Measurements from ENCODE around the gene MMS22L. TPM values are rescaled to one million over a fixed set of nuclear protein-coding genes. Genes with fewer than 3 reads are reported as not detected.

MMS22L gene
- total RNA-seq, 4 donors from 2014 or later = 7.7 to 26.4 (median 12.1) TPM

DNA sequence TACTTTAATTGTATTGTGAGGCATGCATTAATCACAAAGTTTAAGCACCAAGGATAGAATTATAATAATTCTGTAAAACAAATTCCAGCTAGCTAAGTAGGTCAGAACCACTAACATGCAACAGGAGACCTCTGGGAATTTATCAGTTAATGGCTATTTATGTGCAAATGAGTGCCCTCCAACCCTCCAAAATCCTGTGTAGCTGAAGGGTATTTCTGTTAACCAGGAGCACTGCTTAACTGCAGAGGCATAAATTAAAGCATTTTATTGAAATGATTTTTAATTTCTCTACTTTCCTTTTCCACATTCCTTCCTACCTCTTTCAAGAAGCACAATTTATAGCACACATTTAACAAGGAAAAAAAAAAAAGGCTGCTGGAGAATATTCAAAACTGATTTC is 77.0 kb downstream of the MMS22L start:
- TF ChIP-seq POLR2A (IDR thresholded peaks at IDR 0.05) = no peak
- no peak for TF ChIP-seq CTCF (IDR thresholded peaks at IDR 0.05)
- Histone ChIP-seq H3K4me1 (no peaks in the 10 kb centered on the region), H3K36me3 (no peaks in the 10 kb centered on the region), H3K27me3 (no peaks in the 10 kb centered on the region), H3K27ac (no peak overlapping the region), H3K9me3 (no peaks in the 10 kb centered on the region), H3K4me3 (no peak overlapping the region)
- DNase-seq = no peak

DNA sequence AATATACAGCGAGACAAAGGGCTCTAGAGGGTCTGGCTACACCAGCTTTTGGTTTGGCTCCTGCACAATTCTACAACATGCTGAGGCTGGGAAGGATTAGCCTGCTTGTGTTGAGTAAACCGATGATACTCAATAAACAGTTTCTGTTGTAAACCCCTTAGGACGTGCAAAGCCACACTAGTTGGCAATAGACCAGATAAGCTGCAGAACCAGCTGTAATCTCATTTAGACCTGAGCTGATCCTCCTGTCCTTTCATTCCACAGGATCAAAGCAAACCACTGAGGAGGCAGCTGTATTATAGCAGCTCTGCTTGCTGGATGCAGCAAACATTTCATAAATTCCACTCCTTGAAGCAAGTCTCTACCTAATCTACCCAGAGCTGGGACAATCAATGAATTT is 79.7 kb downstream of the MMS22L start:
- Histone ChIP-seq H3K27ac (no peak overlapping the region), H3K4me1 (no peaks in the 10 kb centered on the region), H3K27me3 (no peaks in the 10 kb centered on the region), H3K4me3 (no peak overlapping the region), H3K9me3 (no peaks in the 10 kb centered on the region), H3K36me3 (no peaks in the 10 kb centered on the region)
- TF ChIP-seq POLR2A (IDR thresholded peaks at IDR 0.05) (no peak), CTCF (IDR thresholded peaks at IDR 0.05) (no peak)
- DNase-seq = no peak

DNA sequence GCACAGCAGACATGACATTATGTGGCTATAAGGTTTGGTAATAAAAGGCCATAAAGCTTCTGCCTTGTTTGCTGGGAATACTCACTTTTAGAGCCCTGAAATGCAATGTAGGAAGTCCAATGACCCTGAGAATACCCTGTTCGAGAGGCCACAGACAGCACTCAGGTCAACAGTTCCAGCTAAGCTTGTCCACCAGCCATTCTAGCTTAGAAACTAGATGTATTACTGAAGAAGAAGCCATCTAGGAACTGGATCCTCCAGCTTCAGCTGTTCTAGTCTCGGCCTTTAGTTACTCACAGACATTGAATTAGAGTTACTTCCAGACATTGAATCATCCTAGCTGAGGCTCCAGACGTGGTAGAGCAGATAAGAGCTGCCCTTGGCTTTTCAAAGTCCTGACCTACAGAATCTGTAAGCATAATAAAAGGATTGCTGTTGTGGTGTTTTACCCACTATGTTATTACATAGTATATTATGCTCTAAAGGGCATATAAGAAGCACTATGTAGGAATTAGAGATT is 84.9 kb downstream of the MMS22L start:
- H3K27me3 ChIP-seq = no peaks in the 10 kb centered on the region
- H3K9me3 ChIP-seq = no peaks in the 10 kb centered on the region
- no peak overlapping the region for H3K27ac ChIP-seq
- TF ChIP-seq CTCF (IDR thresholded peaks at IDR 0.05) (no peak), POLR2A (IDR thresholded peaks at IDR 0.05) (no peak)
- no peaks in the 10 kb centered on the region for H3K4me1 ChIP-seq
- H3K4me3 ChIP-seq = no peak overlapping the region
- DNase-seq = no peak
- H3K36me3 ChIP-seq = no peaks in the 10 kb centered on the region

GRCh38 chr6:97195117-97195516 is 87.9 kb downstream of the MMS22L start:
- Histone ChIP-seq H3K4me1 (no peaks in the 10 kb centered on the region), H3K4me3 (no peak overlapping the region), H3K27me3 (no peaks in the 10 kb centered on the region), H3K27ac (no peak overlapping the region), H3K9me3 (no peaks in the 10 kb centered on the region), H3K36me3 (no peaks in the 10 kb centered on the region)
- TF ChIP-seq CTCF (IDR thresholded peaks at IDR 0.05) = no peak
- no peak for TF ChIP-seq POLR2A (IDR thresholded peaks at IDR 0.05)
- no peak for DNase-seq

- DNase-seq = no peak
- TF ChIP-seq POLR2A (IDR thresholded peaks at IDR 0.05) (no peak), CTCF (IDR thresholded peaks at IDR 0.05) (no peak)
- Histone ChIP-seq H3K27me3 (no peaks in the 10 kb centered on the region), H3K4me3 (no peak overlapping the region), H3K4me1 (no peaks in the 10 kb centered on the region), H3K27ac (no peak overlapping the region), H3K36me3 (no peaks in the 10 kb centered on the region), H3K9me3 (no peaks in the 10 kb centered on the region)
Observed at GRCh38 chr6:97189767-97190166, 93.2 kb downstream of the MMS22L start.

DNA sequence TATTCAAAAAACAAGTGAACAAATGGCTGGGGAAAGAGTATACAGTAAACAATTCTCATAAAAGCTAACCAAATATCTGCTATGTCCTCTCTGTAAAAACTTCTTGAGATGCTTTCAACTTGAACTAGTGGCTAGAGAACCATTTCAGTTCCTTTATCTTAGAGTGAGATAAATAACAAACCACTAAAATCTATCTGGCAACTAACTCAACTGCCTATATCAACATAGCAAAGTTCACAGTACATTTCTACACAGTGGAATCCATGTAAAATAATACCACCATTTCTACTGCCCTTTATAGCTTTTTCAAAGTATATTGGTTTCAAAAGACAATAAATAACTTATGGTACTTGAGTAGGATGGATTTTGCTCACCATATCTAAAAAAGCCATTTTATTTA is 95.1 kb downstream of the MMS22L start:
- no peak overlapping the region for H3K27ac ChIP-seq
- no peaks in the 10 kb centered on the region for H3K36me3 ChIP-seq
- no peak for DNase-seq

More for the DNA sequence above, 95.1 kb downstream of the MMS22L start:
- no peak overlapping the region for H3K4me3 ChIP-seq
- TF ChIP-seq POLR2A (IDR thresholded peaks at IDR 0.05) (no peak), CTCF (IDR thresholded peaks at IDR 0.05) (no peak)
- no peaks in the 10 kb centered on the region for H3K4me1 ChIP-seq
- no peaks in the 10 kb centered on the region for H3K27me3 ChIP-seq
- no peaks in the 10 kb centered on the region for H3K9me3 ChIP-seq

Measured in Peyer's patch (tissue), 4 donors.